Measurements from ENCODE around the gene PDCD7. TPM values are rescaled to one million over a fixed set of nuclear protein-coding genes. Genes with fewer than 3 reads are reported as not detected.
"Not testable (repeated sequence)": the region's sequence is repeated elsewhere in the genome, so short reads cannot be mapped to it uniquely, and the experiment has no call there.

PDCD7 gene
- total RNA-seq, 1 donor from 2014 or later, result 22.3 TPM

DNA sequence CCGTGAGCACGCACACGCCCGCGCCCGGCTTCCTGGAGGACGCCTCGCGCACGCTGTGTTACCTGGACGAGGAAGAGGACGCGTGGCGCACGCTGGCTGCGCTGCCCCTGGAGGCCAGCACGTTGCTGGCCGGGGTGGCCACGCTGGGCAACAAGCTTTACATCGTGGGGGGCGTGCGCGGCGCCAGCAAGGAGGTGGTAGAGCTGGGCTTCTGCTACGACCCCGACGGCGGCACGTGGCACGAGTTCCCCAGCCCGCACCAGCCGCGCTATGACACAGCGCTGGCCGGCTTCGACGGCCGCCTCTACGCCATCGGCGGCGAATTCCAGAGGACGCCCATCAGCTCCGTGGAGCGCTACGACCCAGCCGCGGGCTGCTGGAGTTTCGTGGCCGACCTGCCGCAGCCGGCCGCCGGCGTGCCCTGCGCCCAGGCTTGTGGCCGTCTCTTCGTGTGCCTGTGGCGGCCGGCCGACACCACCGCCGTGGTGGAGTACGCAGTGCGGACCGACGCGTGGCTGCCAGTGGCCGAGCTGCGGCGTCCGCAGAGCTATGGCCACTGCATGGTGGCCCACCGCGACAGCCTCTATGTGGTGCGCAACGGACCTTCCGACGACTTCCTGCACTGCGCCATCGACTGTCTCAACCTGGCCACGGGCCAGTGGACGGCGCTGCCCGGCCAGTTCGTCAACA, 56.2 kb downstream of the PDCD7 start:
- no peak overlapping the region for H3K27ac Mint-ChIP-seq (ENCODE audit: unreplicated experiment)
- TF ChIP-seq, protein P1, sequence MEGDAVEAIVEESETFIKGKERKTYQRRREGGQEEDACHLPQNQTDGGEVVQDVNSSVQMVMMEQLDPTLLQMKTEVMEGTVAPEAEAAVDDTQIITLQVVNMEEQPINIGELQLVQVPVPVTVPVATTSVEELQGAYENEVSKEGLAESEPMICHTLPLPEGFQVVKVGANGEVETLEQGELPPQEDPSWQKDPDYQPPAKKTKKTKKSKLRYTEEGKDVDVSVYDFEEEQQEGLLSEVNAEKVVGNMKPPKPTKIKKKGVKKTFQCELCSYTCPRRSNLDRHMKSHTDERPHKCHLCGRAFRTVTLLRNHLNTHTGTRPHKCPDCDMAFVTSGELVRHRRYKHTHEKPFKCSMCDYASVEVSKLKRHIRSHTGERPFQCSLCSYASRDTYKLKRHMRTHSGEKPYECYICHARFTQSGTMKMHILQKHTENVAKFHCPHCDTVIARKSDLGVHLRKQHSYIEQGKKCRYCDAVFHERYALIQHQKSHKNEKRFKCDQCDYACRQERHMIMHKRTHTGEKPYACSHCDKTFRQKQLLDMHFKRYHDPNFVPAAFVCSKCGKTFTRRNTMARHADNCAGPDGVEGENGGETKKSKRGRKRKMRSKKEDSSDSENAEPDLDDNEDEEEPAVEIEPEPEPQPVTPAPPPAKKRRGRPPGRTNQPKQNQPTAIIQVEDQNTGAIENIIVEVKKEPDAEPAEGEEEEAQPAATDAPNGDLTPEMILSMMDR (IDR thresholded peaks at IDR 0.05), result no peak
- peaks cover 4% of the 10 kb centered on the region for H3K4me1 Mint-ChIP-seq (ENCODE audit: unreplicated experiment)
- H3K4me3 Mint-ChIP-seq (ENCODE audit: unreplicated experiment), result no peak overlapping the region
- no peak for DNase-seq (ENCODE audit: extremely low spot score, unreplicated experiment)
- H3K9me3 Mint-ChIP-seq (ENCODE audit: unreplicated experiment), result no peaks in the 10 kb centered on the region
- peaks cover 14% of the 10 kb centered on the region for H3K27me3 Mint-ChIP-seq (ENCODE audit: unreplicated experiment)
- no peaks in the 10 kb centered on the region for H3K36me3 Mint-ChIP-seq (ENCODE audit: unreplicated experiment)

DNA sequence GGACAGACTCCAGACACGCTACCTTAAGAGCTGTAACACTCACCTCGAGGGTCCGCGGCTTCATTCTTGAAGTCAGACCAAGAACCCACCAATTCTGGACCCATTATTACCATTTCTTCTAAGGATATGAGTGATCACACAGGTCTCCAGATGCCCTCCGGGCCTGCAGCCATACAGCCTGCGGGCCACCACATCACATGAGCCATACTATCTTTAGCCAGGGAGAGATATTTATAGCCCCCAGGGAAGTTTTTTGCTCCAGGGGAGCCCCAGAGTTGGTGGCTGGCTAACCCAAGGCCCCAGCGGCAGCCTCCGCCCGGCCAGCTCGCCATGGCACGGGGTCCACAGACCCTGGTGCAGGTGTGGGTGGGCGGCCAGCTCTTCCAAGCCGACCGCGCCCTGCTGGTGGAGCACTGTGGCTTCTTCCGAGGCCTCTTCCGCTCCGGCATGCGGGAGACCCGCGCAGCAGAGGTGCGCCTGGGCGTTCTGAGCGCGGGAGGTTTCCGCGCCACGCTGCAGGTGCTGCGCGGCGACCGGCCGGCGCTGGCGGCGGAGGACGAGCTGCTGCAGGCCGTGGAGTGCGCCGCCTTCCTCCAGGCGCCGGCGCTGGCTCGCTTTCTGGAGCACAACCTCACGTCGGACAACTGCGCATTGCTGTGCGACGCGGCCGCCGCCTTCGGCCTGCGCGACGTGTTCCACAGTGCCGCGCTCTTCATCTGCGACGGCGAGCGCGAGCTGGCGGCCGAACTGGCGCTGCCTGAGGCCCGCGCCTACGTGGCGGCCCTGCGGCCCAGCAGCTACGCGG, 56.9 kb downstream of the PDCD7 start, which contains the start of gene KBTBD13:
Gene KBTBD13 (plus strand): TSS at position 261 of the 805 bp plus-strand sequence. CDS start 70 bp downstream, at position 331.
- Mint-ChIP-seq H3K9me3 (ENCODE audit: unreplicated experiment) (no peaks in the 10 kb centered on the region), H3K4me3 (ENCODE audit: unreplicated experiment) (no peak within 1 kb of the TSS), H3K27me3 (ENCODE audit: unreplicated experiment) (peaks cover 12% of the 10 kb centered on the region), H3K27ac (ENCODE audit: unreplicated experiment) (no peak within 1 kb of the TSS), H3K36me3 (ENCODE audit: unreplicated experiment) (no peaks in the 10 kb centered on the region), H3K4me1 (ENCODE audit: unreplicated experiment) (peaks cover 7% of the 10 kb centered on the region)
- TF ChIP-seq, protein P1 (IDR thresholded peaks at IDR 0.05), result no peak
- DNase-seq (ENCODE audit: extremely low spot score, unreplicated experiment), result no peak

DNA sequence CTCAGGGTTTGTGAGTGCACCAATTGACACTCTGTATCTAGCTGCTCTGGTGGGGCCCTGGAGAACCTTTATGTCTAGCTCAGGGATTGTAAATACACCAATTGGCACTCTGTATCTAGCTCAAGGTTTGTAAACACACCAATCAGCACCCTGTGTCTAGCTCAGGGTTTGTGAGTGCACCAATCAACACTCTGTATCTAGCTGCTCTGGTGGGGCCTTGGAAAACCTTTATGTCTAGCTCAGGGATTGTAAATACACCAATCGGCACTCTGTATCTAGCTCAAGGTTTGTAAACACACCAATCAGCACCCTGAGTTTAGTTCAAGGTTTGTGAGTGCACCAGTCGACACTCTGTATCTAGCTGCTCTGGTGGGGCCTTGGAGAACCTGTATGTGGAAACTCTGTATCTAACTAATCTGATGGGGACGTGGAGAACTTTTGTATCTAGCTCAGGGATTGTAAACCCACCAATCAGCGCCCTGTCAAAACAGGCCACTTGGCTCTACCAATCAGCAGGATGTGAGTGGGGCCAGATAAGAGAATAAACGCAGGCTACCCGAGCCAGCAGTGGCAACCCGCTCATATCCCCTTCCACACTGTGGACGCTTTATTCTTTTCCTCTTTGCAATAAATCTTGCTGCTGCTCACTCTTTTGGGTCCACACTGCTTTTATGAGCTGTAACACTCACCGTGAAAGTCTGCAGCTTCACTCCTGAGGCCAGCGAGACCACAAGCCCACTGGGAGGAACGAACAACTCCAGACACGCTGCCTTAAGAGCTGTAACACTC, 57.8 kb downstream of the PDCD7 start:
- not testable (repeated sequence) for H3K36me3 Mint-ChIP-seq (ENCODE audit: unreplicated experiment); DNase-seq (ENCODE audit: extremely low spot score, unreplicated experiment); H3K27me3 Mint-ChIP-seq (ENCODE audit: unreplicated experiment); H3K4me3 Mint-ChIP-seq (ENCODE audit: unreplicated experiment); H3K27ac Mint-ChIP-seq (ENCODE audit: unreplicated experiment); H3K9me3 Mint-ChIP-seq (ENCODE audit: unreplicated experiment)
- H3K4me1 Mint-ChIP-seq (ENCODE audit: unreplicated experiment), result peaks cover 16% of the 10 kb centered on the region

DNA sequence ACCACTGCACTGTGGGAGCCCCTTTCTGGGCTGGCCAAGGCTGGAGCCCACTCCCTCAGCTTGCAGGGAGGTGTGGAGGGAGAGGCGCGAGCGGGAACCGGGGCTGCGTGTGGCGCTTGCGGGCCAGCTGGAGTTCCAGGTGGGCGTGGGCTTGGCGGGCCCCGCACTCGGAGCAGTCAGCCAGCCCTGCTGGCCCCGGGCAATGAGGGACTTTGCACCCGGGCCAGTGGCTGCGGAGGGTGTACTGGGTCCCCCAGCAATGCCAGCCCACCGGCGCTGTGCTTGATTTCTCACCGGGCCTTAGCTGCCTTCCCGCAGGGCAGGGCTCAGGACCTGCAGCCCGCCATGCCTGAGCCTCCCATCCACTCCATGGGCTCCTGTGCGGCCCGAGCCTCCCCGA, 58.7 kb downstream of the PDCD7 start:
- not testable (repeated sequence) for H3K36me3 Mint-ChIP-seq (ENCODE audit: unreplicated experiment); H3K27ac Mint-ChIP-seq (ENCODE audit: unreplicated experiment); H3K9me3 Mint-ChIP-seq (ENCODE audit: unreplicated experiment); DNase-seq (ENCODE audit: extremely low spot score, unreplicated experiment); H3K4me3 Mint-ChIP-seq (ENCODE audit: unreplicated experiment); H3K27me3 Mint-ChIP-seq (ENCODE audit: unreplicated experiment)
- H3K4me1 Mint-ChIP-seq (ENCODE audit: unreplicated experiment), result peaks cover 20% of the 10 kb centered on the region

DNA sequence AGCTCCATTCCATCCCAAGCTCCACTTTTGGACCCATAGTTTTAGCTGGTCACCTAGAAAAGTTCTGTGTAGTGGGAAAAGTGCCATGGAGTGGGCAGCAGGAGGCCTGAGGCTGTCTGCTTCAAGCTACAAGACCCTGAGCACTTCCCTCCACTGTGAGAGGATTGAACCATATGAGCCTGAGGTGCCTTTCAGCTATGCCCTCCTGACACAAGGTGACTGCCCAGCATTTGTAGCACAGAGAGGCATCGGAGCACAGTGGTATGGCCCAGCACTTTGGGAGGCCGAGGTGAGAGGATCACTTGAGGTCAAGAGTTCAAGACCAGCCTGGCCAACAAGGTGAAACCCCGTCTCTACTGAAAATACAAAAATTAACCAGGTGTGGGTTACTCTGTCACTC, 61.0 kb downstream of the PDCD7 start:
- Mint-ChIP-seq H3K27ac (ENCODE audit: unreplicated experiment) (no peak overlapping the region), H3K4me1 (ENCODE audit: unreplicated experiment) (peaks cover 39% of the 10 kb centered on the region), H3K4me3 (ENCODE audit: unreplicated experiment) (no peak overlapping the region), H3K36me3 (ENCODE audit: unreplicated experiment) (no peaks in the 10 kb centered on the region), H3K9me3 (ENCODE audit: unreplicated experiment) (no peaks in the 10 kb centered on the region), H3K27me3 (ENCODE audit: unreplicated experiment) (peaks cover 2% of the 10 kb centered on the region)
- no peak for DNase-seq (ENCODE audit: extremely low spot score, unreplicated experiment)
- TF ChIP-seq, protein P1 (IDR thresholded peaks at IDR 0.05), result no peak
